Tibial nerve (tissue), 4 donors: ENCODE results near the gene ADAMTS2. TPM values are rescaled to one million over a fixed set of nuclear protein-coding genes. Genes with fewer than 3 reads are reported as not detected.

Experiments used
- DNase-seq, 2 donors: peaks; one replicate each; pipeline ENCODE4 v3.0.0-alpha.2; 2019; ENCODE audit warnings: low spot score in 2 of 2
- H3K27ac ChIP-seq, 4 donors: fragments of 200-600 bp; sonication (generic) in 3 of 4; one replicate each; pipeline ENCODE4 v1.5.1; 2017 to 2019; ENCODE audit warnings: mild to moderate bottlenecking in 1 of 4
- H3K27me3 ChIP-seq, 2 donors: fragments of 200-600 bp; sonication (generic) in 1 of 2; one replicate each; pipeline versions ENCODE4 v1.5.1 to v1.6.0; 2017 to 2019
- H3K36me3 ChIP-seq, 3 donors: fragments of 200-600 bp; sonication (generic); one replicate each; pipeline ENCODE4 v1.5.1; 2018 to 2019
- H3K4me1 ChIP-seq, 4 donors: fragments of 200-600 bp; sonication (generic) in 3 of 4; one replicate each; pipeline ENCODE4 v1.5.1; 2017 to 2019
- H3K4me3 ChIP-seq, 4 donors: fragments of 200-600 bp; sonication (generic) in 3 of 4; one replicate each; pipeline ENCODE4 v1.5.1; 2017 to 2019; ENCODE audit warnings: mild to moderate bottlenecking in 1 of 4, moderate library complexity in 1 of 4
- H3K9me3 ChIP-seq, 4 donors: fragments of 200-600 bp; sonication (generic) in 3 of 4; one replicate each; pipeline ENCODE4 v1.5.1; 2017 to 2019
- CTCF ChIP-seq, 5 experiments: fragments of 200-600 bp in 3 of 5; fragments of 450-650 bp in 2 of 5; sonication (generic) in 3 of 5; IDR thresholded peaks; one replicate each; pipeline ENCODE4 v1.5.1; 2016 to 2019; ENCODE audit warnings: antibody characterized with exemption in 5 of 5, mild to moderate bottlenecking in 3 of 5, moderate library complexity in 2 of 5
- EP300 ChIP-seq, 2 donors: sonication (generic); formaldehyde crosslinking; IDR thresholded peaks; one replicate each; pipeline ENCODE4 v1.6.1; 2017; ENCODE audit warnings: antibody characterized with exemption in 2 of 2, mild to moderate bottlenecking in 1 of 2
- POLR2A ChIP-seq, 2 donors: fragments of 450-650 bp; IDR thresholded peaks; one replicate each; pipeline ENCODE4 v1.6.1; 2017; ENCODE audit warnings: antibody characterized with exemption in 2 of 2, mild to moderate bottlenecking in 2 of 2, moderate library complexity in 2 of 2
- WGBS, 2 donors: methylation state at CpG; one replicate each; pipeline ENCODE4 v1.1.5; 2018; 5-methylcytosine and 5-hydroxymethylcytosine counted together
- total RNA-seq, 4 donors: library from RNA; depleted of rRNA; stranded (reverse); fragments of >200 nt; gene quantifications; one replicate each; pipeline ENCODE4 v1.1.0, GENCODE V29; 2016

ADAMTS2 gene
- total RNA-seq, 4 donors from 2014 or later: 23.2 to 58.8 (median 47.2) TPM

- no peaks in the 10 kb centered on the region for H3K9me3 ChIP-seq
- no peaks in the 10 kb centered on the region for H3K27me3 ChIP-seq
- no peak overlapping the region for H3K4me3 ChIP-seq
- DNase-seq: no peak
- H3K36me3 ChIP-seq: no peaks in the 10 kb centered on the region
- no peaks in the 10 kb centered on the region for H3K4me1 ChIP-seq
- WGBS, 2 donors: 79 to 81% methylated on average over 8 of the region's 8 CpGs
- TF ChIP-seq POLR2A (IDR thresholded peaks at IDR 0.05) (no peak), CTCF (IDR thresholded peaks at IDR 0.05) (no peak), EP300 (IDR thresholded peaks at IDR 0.05) (no peak)
- H3K27ac ChIP-seq: no peak overlapping the region
Measured at GRCh38 chr5:179382486-179382885, 37.2 kb upstream of the ADAMTS2 start.

GRCh38 chr5:179381691-179382090 is 36.4 kb upstream of the ADAMTS2 start:
- DNase-seq: no peak
- no peaks in the 10 kb centered on the region for H3K4me1 ChIP-seq
- H3K27me3 ChIP-seq: no peaks in the 10 kb centered on the region
- no peak overlapping the region for H3K27ac ChIP-seq
- no peaks in the 10 kb centered on the region for H3K36me3 ChIP-seq
- TF ChIP-seq POLR2A (IDR thresholded peaks at IDR 0.05): no peak
- no peaks in the 10 kb centered on the region for H3K9me3 ChIP-seq
- WGBS, 2 donors: 87 to 89% methylated on average over 18 of the region's 18 CpGs
- H3K4me3 ChIP-seq: no peak overlapping the region

- no peak overlapping the region for H3K4me3 ChIP-seq
- H3K27me3 ChIP-seq: no peaks in the 10 kb centered on the region
- H3K36me3 ChIP-seq: no peaks in the 10 kb centered on the region
- DNase-seq: no peak
- no peak overlapping the region for H3K27ac ChIP-seq
- no peaks in the 10 kb centered on the region for H3K4me1 ChIP-seq
- WGBS, 2 donors: 87 to 88% methylated on average over 27 to 28 of the region's 28 CpGs
- TF ChIP-seq CTCF (IDR thresholded peaks at IDR 0.05): no peak
- TF ChIP-seq POLR2A (IDR thresholded peaks at IDR 0.05): no peak
- TF ChIP-seq EP300 (IDR thresholded peaks at IDR 0.05): no peak
- no peaks in the 10 kb centered on the region for H3K9me3 ChIP-seq
Measured at GRCh38 chr5:179380211-179381035, 35.2 kb upstream of the ADAMTS2 start.

GRCh38 chr5:179379321-179379890 is 34.1 kb upstream of the ADAMTS2 start:
- Histone ChIP-seq H3K27ac (no peak overlapping the region), H3K4me3 (no peak overlapping the region), H3K36me3 (no peaks in the 10 kb centered on the region), H3K4me1 (no peaks in the 10 kb centered on the region), H3K9me3 (no peaks in the 10 kb centered on the region), H3K27me3 (no peaks in the 10 kb centered on the region)
- 83 to 90% methylated on average over 9 of the region's 9 CpGs for WGBS, 2 donors
- TF ChIP-seq POLR2A (IDR thresholded peaks at IDR 0.05): no peak
- no peak for TF ChIP-seq EP300 (IDR thresholded peaks at IDR 0.05)
- TF ChIP-seq CTCF (IDR thresholded peaks at IDR 0.05): no peak
- no peak for DNase-seq

GRCh38 chr5:179378441-179379271 is 33.4 kb upstream of the ADAMTS2 start:
- no peaks in the 10 kb centered on the region for H3K36me3 ChIP-seq
- DNase-seq: no peak
- TF ChIP-seq POLR2A (IDR thresholded peaks at IDR 0.05) (no peak), CTCF (IDR thresholded peaks at IDR 0.05) (no peak), EP300 (IDR thresholded peaks at IDR 0.05) (no peak)

More at GRCh38 chr5:179378441-179379271, 33.4 kb upstream of the ADAMTS2 start:
- no peaks in the 10 kb centered on the region for H3K27me3 ChIP-seq
- H3K4me3 ChIP-seq: no peak overlapping the region
- no peaks in the 10 kb centered on the region for H3K9me3 ChIP-seq
- WGBS, 2 donors: 48 to 52% methylated on average over 16 of the region's 16 CpGs
- no peak overlapping the region for H3K27ac ChIP-seq
- no peaks in the 10 kb centered on the region for H3K4me1 ChIP-seq
